Transverse colon (tissue), 4 donors: ENCODE measurements around the gene CCNL1. TPM values are rescaled to one million over a fixed set of nuclear protein-coding genes. Genes with fewer than 3 reads are reported as not detected.

ENCODE experiments used
- DNase-seq: peaks from one replicate; pipeline ENCODE4 v3.0.0-alpha.2; 2019
- H3K27ac ChIP-seq, 4 donors: fragments of 200-600 bp; sonication (generic); 2 replicates each; pipeline ENCODE4 v1.5.1; 2016 to 2018; ENCODE audit warnings: inconsistent platforms in 4 of 4
- H3K27me3 ChIP-seq: fragments of 200-600 bp; sonication (generic); 2 replicates; pipeline ENCODE4 v1.5.1; 2017; ENCODE audit warnings: inconsistent platforms
- H3K36me3 ChIP-seq, 4 donors: fragments of 200-600 bp; sonication (generic); 2 replicates each; pipeline ENCODE4 v1.5.1; 2017 to 2019; ENCODE audit warnings: inconsistent platforms in 4 of 4
- H3K4me1 ChIP-seq, 4 donors: fragments of 200-600 bp; sonication (generic); 2 replicates each; pipeline ENCODE4 v1.5.1; 2017 to 2020; ENCODE audit warnings: inconsistent platforms in 4 of 4
- H3K4me3 ChIP-seq, 4 donors: fragments of 200-600 bp; sonication (generic); 1 replicate in 1 of 4; 2 replicates in 3 of 4; pipeline versions ENCODE4 v1.5.1 to v1.6.1; 2017 to 2019; ENCODE audit warnings: inconsistent platforms in 4 of 4
- H3K9me3 ChIP-seq, 2 donors: fragments of 200-600 bp; sonication (generic); 2 replicates each; pipeline ENCODE4 v1.5.1; 2017 to 2019; ENCODE audit warnings: inconsistent platforms in 2 of 2
- EP300 ChIP-seq: sonication (generic); formaldehyde crosslinking; IDR thresholded peaks from one replicate; pipeline ENCODE4 v1.6.1; 2017; ENCODE audit warnings: antibody characterized with exemption, low read depth
- POLR2A ChIP-seq: fragments of 450-650 bp; IDR thresholded peaks from one replicate; pipeline ENCODE4 v1.6.1; 2016; ENCODE audit warnings: antibody characterized with exemption, mild to moderate bottlenecking, moderate library complexity
- POLR2AphosphoS5 ChIP-seq, 3 donors: sonication (generic); formaldehyde crosslinking; IDR thresholded peaks; one replicate each; pipeline ENCODE4 v1.6.1; 2016; ENCODE audit warnings: antibody characterized with exemption in 3 of 3
- WGBS, 2 donors: methylation state at CpG; one replicate each; pipeline ENCODE4 v1.1.5; 2018; ENCODE audit warnings: low coverage in 1 of 2; 5-methylcytosine and 5-hydroxymethylcytosine counted together
- in situ Hi-C, 4 donors: fragments of 200-750 bp; cut with MboI; loops; one replicate each; pipeline versions ENCODE4 v1.15.0 to v1.15.1; 2017; ENCODE audit warnings: low sequenced_read_pairs in 3 of 4, low pct_ligation_motif_present in 1 of 4, low pct_unique_long_range_greater_than_20kb in 1 of 4
- intact Hi-C: fragments of 100-400 bp; cut with DNase I; formaldehyde crosslinking; loops from one replicate; pipeline ENCODE4 v1.15.1; 2023; ENCODE audit warnings: low total_unique reads
- total RNA-seq, 4 donors: library from RNA; depleted of rRNA; stranded (reverse); fragments of >200 nt; gene quantifications; one replicate each; pipeline ENCODE4 v1.1.0, GENCODE V29; 2016
- TF ChIP-seq, protein P1 (sequence below), 5 experiments: fragments of 200-600 bp in 3 of 5; fragments of 450-650 bp in 2 of 5; sonication (generic) in 3 of 5; IDR thresholded peaks; 1 replicate in 2 of 5; 2 replicates in 3 of 5; pipeline ENCODE4 v1.5.1; 2016 to 2017; ENCODE audit warnings: antibody characterized with exemption in 5 of 5, inconsistent platforms in 3 of 5, mild to moderate bottlenecking in 2 of 5, moderate library complexity in 1 of 5

The CCNL1 gene
- total RNA-seq, 4 donors from 2014 or later = 288 to 422 (median 308) TPM

DNA sequence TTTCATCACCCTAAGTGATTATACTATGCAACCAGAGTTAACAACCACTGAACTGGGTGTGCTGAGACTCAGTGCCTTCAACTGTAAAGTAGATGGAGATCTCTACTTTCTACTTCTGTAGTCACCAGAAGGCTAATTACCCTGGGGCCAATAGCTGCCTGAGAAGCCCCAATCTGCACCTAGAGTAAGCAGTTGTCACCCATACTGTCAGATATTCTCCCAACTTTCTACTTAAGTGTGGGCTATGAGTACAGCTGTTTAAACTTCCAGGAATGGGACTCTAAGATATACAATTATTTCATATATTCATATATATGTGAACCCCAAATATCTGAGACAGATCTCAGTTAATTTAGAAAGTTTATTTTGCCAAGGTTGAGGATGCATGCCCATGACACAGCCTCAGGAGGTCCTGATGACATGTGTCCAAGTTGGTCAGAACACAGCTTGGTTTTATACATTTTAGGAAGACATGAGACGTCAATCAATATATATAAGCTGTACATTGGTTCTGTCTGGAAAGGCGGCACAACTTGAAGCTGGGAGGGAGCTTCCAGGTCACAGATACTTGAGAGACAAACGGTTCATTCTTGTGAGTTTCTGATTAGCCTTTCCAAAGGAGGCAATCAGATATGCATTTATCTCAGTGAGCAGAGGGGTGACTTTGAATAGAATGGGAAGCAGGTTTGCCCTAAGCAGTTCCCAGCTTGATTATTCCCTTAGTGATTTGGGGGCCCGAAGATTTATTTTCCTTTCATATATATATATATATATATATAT lies 41.9 kb downstream of the CCNL1 start:
- in situ Hi-C loops (no loop called here), intact Hi-C loops (no loop called here)
- no peak for DNase-seq
- H3K4me1 ChIP-seq = peaks cover 0 to 32% (median 21%) of the 10 kb centered on the region in 4 donors
- H3K27me3 ChIP-seq = no peaks in the 10 kb centered on the region
- TF ChIP-seq, protein P1, sequence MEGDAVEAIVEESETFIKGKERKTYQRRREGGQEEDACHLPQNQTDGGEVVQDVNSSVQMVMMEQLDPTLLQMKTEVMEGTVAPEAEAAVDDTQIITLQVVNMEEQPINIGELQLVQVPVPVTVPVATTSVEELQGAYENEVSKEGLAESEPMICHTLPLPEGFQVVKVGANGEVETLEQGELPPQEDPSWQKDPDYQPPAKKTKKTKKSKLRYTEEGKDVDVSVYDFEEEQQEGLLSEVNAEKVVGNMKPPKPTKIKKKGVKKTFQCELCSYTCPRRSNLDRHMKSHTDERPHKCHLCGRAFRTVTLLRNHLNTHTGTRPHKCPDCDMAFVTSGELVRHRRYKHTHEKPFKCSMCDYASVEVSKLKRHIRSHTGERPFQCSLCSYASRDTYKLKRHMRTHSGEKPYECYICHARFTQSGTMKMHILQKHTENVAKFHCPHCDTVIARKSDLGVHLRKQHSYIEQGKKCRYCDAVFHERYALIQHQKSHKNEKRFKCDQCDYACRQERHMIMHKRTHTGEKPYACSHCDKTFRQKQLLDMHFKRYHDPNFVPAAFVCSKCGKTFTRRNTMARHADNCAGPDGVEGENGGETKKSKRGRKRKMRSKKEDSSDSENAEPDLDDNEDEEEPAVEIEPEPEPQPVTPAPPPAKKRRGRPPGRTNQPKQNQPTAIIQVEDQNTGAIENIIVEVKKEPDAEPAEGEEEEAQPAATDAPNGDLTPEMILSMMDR (IDR thresholded peaks at IDR 0.05) = no peak
- TF ChIP-seq EP300 (no peak), POLR2AphosphoS5 (IDR thresholded peaks at IDR 0.05) (no peak), POLR2A (no peak)
- no peak overlapping the region for H3K4me3 ChIP-seq
- no peak overlapping the region for H3K27ac ChIP-seq
- WGBS, 2 donors = 91% methylated on average over 4 of the region's 4 CpGs; no CpG with 5 or more reads in 1 of the 2 donors
- no peaks in the 10 kb centered on the region for H3K9me3 ChIP-seq
- no peaks in the 10 kb centered on the region for H3K36me3 ChIP-seq

DNA sequence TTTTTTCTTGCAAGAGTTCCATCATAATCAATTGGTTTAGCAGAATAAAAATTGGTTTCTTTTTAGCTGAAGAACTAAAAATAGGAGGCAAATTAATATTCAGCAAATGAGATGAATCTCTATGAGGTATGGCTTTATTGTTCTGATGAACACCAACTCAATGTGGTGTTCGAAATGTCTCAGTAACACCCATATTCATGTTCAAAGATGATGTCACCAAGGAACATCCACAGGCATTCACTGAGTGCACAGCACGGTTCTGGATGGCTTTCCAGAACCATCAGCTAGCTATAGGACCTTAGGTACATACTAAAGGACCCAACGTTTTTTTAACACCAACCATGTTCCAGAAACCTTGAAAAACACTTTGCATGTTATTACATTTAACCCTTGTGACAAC lies 42.7 kb downstream of the CCNL1 start:
- WGBS, 2 donors = 72 to 91% methylated on average over 2 to 3 of the region's 3 CpGs
- Histone ChIP-seq H3K9me3 (no peaks in the 10 kb centered on the region), H3K27me3 (no peaks in the 10 kb centered on the region), H3K4me1 (peaks cover 0 to 30% (median 15%) of the 10 kb centered on the region in 4 donors), H3K4me3 (no peak overlapping the region), H3K27ac (no peak overlapping the region), H3K36me3 (no peaks in the 10 kb centered on the region)
- in situ Hi-C loops (no loop called here), intact Hi-C loops (no loop called here)
- TF ChIP-seq POLR2AphosphoS5 (IDR thresholded peaks at IDR 0.05) = no peak
- TF ChIP-seq, protein P1 (IDR thresholded peaks at IDR 0.05) = no peak
- TF ChIP-seq POLR2A = no peak
- no peak for TF ChIP-seq EP300
- no peak for DNase-seq

DNA sequence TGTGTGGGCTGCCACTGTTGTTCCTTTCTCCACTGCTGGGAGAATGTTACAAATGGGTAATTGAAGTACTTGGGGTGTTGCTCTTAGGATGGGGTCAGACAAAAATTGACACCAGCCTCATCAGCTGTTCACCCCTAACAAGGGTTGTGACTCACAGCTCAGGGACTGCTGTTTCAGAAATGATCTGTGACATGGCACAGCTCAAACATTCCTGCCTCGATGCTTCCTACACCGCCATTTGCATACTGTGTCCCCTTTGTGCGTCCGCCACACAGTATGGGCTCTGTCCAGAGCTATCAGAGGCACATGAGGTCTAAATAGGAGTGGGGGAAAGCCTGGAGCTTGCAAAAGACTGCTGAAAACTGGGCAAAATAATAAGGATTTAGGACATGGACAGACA lies 43.9 kb downstream of the CCNL1 start:
- Histone ChIP-seq H3K4me3 (no peak overlapping the region), H3K27me3 (no peaks in the 10 kb centered on the region), H3K4me1 (peaks cover 0 to 19% (median 3%) of the 10 kb centered on the region in 4 donors), H3K9me3 (no peaks in the 10 kb centered on the region), H3K27ac (no peak overlapping the region), H3K36me3 (no peaks in the 10 kb centered on the region)
- no peak for DNase-seq
- TF ChIP-seq POLR2AphosphoS5 (IDR thresholded peaks at IDR 0.05) (no peak), EP300 (no peak), POLR2A (no peak)
- TF ChIP-seq, protein P1 (IDR thresholded peaks at IDR 0.05) = no peak
- WGBS, 2 donors = 77 to 90% methylated on average over 2 to 4 of the region's 4 CpGs
- in situ Hi-C loops = no loop called here
- intact Hi-C loops = no loop called here

DNA sequence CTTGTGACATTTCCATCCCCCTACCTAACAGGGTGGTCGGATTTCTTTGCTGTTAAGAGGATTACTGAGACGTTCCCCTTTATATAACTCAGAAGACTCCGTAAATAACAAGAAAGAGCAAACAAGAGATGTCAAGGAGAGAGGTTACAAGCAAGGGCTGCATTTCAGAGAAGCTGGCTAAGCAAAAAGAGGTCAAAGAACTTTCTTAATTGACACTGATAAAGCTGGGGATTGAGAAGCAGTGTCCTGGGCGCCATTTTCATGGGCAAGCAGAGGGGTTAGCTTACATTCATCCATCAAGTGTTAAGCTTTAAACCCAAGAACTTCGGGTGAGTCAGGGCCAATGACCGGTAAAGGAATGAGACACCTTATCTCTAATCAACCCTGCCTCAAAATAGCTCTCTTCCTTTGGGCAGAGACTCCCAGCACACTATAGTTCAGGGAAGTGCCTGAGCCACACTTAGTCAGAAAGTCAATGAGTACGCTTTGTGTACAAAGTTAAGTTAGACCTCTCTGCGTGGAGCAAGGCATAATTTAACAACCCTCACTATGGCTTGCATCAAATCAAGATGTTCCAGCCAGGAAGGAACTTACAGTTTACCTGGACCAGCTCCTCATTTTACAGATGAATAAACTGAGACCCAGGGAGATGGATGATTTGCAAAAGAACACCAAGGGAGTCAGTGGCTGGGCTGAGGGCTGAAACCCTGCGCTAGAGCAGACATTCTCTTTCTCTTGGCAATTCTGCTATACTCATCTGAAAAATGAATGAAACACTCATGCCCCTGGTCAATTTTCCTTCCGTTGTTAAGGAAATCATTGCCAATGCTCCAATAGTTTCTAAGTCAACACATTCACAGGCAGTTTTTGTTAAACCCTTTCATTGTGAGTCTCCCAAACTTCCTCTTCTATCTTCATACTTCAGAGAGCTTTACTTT lies 44.6 kb downstream of the CCNL1 start:
- WGBS, 2 donors = 61 to 73% methylated on average over 6 to 10 of the region's 10 CpGs
- no peak overlapping the region for H3K27ac ChIP-seq
- no peaks in the 10 kb centered on the region for H3K9me3 ChIP-seq
- no peak for DNase-seq
- in situ Hi-C loops (no loop called here), intact Hi-C loops (no loop called here)
- no peaks in the 10 kb centered on the region for H3K36me3 ChIP-seq
- H3K4me1 ChIP-seq = peaks cover 0 to 20% (median 1%) of the 10 kb centered on the region in 4 donors
- TF ChIP-seq, protein P1 (IDR thresholded peaks at IDR 0.05) = no peak
- TF ChIP-seq POLR2A (no peak), POLR2AphosphoS5 (IDR thresholded peaks at IDR 0.05) (no peak), EP300 (no peak)
- H3K27me3 ChIP-seq = no peaks in the 10 kb centered on the region
- no peak overlapping the region for H3K4me3 ChIP-seq
